VCaP (cell line): ENCODE results near the gene ELP2.

Experiments
- H3K27ac ChIP-seq: fragments of 450-650 bp; 2 replicates; pipeline ENCODE4 v1.5.1; 2017
- TF ChIP-seq, protein P1 (sequence below): fragments of 450-650 bp; conservative IDR thresholded peaks from 2 replicates; pipeline ENCODE4 v1.5.1; 2017; ENCODE audit warnings: mild to moderate bottlenecking, moderate library complexity

The ELP2 gene

GRCh38 chr18:36186461-36187192 is 56.9 kb downstream of the ELP2 start:
- TF ChIP-seq, protein P1, sequence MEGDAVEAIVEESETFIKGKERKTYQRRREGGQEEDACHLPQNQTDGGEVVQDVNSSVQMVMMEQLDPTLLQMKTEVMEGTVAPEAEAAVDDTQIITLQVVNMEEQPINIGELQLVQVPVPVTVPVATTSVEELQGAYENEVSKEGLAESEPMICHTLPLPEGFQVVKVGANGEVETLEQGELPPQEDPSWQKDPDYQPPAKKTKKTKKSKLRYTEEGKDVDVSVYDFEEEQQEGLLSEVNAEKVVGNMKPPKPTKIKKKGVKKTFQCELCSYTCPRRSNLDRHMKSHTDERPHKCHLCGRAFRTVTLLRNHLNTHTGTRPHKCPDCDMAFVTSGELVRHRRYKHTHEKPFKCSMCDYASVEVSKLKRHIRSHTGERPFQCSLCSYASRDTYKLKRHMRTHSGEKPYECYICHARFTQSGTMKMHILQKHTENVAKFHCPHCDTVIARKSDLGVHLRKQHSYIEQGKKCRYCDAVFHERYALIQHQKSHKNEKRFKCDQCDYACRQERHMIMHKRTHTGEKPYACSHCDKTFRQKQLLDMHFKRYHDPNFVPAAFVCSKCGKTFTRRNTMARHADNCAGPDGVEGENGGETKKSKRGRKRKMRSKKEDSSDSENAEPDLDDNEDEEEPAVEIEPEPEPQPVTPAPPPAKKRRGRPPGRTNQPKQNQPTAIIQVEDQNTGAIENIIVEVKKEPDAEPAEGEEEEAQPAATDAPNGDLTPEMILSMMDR: peak; percentile 38

DNA sequence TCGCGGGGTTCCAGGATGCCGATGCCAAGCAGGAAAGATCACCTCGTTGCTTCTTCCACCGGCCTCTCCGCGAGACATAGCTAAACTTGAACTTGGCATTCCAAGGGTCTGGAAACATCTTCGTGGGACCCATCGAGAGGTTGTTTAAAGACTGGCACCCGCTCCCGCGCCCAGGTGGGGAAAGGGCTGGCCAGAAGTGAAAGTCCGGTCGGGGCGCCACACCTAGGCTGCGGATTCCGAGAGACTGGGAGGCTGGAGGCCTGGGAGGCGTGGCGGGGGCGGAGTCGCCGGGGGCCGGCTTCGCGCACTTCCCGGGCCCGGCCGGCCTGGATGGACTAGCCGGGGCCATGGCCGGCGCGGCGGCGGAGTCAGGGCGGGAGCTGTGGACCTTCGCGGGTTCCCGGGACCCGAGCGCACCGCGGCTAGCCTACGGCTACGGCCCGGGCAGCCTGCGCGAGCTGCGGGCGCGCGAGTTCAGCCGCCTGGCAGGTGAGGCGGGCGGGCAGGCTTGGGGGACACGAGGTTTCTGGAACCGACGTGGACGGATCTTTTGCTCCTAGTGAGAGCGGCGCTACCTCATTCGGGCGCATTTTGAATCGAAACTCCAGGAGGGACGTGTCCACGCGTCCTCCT is 57.6 kb downstream of the ELP2 start, which contains the start of gene MOCOS:
Gene MOCOS (plus strand): TSS at position 305 of the 633 bp plus-strand sequence. CDS start 43 bp downstream, at position 348.
- H3K27ac ChIP-seq: peak within 1 kb of the TSS; percentile 67; the same call in 1 of the 2 replicates
- TF ChIP-seq, protein P1: no peak

More at GRCh38 chr18:36186461-36187192, 56.9 kb downstream of the ELP2 start:
- H3K27ac ChIP-seq: peak overlapping the region; percentile 67; the same call in 1 of the 2 replicates

DNA sequence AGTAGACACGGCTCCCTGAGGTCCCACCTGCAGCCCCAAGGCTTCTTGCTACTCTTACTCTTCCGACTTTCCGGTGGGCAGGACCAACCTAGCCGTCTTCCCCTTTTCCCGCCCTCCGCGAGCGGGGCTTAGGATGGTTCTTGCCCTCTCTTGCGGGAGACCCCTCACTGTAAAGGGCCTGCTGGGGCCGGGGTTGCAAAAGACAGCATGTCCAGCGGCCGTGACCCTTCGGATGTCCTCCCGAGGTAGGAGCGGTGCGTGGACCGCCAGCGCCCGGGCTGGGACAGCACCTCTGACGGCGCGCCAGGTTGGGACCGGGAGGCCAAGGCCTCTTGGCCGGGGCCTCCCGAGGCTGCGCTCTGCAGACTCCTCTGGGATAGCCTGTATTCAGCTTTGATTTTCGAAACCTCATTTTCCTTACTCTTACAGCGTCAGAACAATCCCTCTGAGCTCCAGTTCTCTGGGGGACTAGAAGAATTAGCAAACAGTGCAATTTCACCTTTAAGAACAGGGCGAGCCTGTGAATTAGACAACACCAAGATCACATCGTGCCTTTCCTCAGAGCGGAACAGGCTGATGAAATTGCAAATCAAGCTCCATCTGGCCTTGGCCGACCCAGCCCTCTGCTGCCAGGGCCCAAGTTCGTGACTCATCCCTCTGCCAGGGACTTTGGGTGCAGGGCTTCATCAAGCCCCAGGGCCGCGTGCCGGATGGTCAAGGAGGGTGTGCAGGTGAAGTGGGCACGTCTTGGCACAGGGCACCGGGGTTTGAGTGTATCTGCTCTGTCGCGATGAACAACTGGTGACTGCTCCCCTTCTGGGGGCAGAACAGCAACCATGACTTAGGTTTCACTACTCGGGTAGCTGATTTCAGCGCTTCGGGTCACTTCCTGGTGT is 58.4 kb downstream of the ELP2 start:
- H3K27ac ChIP-seq: peak overlapping the region; percentile 67; the same call in 1 of the 2 replicates
- TF ChIP-seq, protein P1: no peak

DNA sequence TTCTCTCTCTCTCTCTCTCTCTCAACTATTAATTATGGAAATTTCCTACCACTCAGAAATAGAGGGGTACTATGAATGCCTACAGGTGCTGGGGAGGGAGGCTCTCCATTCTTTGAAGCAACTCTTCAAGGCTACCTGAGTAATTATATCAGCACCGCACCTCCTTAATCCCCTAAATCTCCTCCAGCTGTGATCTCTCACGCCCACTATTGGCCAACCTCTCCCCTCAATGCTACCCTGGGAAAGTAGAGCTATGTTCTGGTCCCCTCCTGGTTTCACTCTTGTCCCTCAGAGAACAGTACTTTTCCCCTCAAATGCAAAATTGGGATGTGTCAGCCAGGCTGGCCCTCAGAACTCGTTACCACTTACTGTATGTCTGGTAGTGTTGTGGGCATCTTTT is 59.2 kb downstream of the ELP2 start:
- TF ChIP-seq, protein P1: no peak
- H3K27ac ChIP-seq: no peak overlapping the region

DNA sequence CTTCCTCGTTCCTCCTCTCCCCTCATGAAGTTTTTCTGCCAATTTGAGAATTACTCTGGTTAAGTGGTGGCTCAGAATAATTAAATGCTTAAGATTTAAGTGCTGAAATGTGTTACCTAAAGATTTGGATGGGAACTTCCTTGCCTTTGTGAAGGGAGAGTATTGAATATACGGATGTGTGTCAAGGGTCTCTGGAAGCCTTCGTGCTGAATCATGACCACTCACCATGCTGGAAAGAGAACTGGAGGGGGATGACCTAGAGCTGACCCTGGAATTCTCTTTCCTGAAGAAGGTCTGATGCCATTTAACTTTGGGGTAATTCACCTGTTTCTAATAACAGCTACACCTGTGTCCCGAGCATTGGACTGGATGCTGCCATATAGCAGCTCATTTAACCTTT is 59.8 kb downstream of the ELP2 start:
- TF ChIP-seq, protein P1: no peak
- H3K27ac ChIP-seq: no peak overlapping the region

GRCh38 chr18:36191286-36191685 is 61.6 kb downstream of the ELP2 start:
- TF ChIP-seq, protein P1: no peak
- H3K27ac ChIP-seq: no peak overlapping the region

GRCh38 chr18:36191711-36192110 is 62.0 kb downstream of the ELP2 start:
- TF ChIP-seq, protein P1: no peak

More at GRCh38 chr18:36191711-36192110, 62.0 kb downstream of the ELP2 start:
- no peak overlapping the region for H3K27ac ChIP-seq
